ENCODE data around the gene RBM33. TPM values are rescaled to one million over a fixed set of nuclear protein-coding genes. Genes with fewer than 3 reads are reported as not detected.
A peak's percentile ranks its signal among the peaks of the same experiment; 100 is the strongest.

Gene RBM33
- total and polyA plus RNA-seq, 9 of the 15 experiments (the other 6 are each of a cell fraction or from before 2014, with no cell fraction given), result 4.4 to 80.7 (median 27.3) TPM

DNA sequence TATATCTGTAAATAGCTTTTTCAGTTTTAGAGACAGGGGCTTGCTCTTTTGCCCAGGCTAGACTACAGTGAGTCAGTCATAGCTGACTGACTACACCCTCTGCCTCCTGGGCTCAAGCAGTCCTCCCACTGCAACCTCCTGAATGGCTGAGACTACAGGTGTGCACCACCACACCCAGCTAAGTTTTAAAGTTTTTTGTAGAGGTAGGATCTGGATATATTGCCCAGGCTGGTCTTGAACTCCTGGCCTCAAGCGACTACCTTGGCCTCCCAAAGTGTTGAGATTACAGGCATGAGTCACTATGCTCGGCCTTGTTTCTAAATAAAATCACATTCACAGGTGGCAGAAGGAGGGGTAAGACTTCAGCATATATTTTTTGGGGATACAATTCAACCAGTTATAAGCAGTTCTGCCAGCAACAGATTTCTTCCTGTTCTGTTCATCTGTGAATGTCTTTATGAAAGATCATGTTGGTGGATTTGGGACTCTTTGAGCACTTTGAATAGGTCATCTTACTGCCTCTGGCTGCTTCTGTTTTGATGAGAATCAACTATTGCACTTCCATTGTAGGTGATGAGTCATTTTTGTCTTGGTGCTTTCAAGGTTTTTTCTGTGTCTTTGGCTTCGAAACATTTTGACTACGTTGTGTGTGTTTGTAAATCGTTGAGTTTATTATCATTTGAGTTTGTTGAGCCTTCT lies 15.7 kb downstream of the RBM33 start (continued):
- TF ChIP-seq ZSCAN32 (CRISPR knock-in tag; IDR thresholded peaks at IDR 0.05) (no peak), POLR2H (tag; IDR thresholded peaks at IDR 0.05; ENCODE audit: low read depth) (no peak), NCOR1 (IDR thresholded peaks at IDR 0.05) (no peak), ZBTB7A (IDR thresholded peaks at IDR 0.05; ENCODE audit: borderline replicate concordance, control insufficient read depth, low read depth, low read length) (no peak), TAF15 (IDR thresholded peaks at IDR 0.05; ENCODE audit: low read depth, low read length) (no peak), NFIX (CRISPR knock-in tag; IDR thresholded peaks at IDR 0.05; ENCODE audit: low read depth) (no peak), CBX8 (IDR thresholded peaks at IDR 0.05; ENCODE audit: borderline replicate concordance, extremely low read depth, low read depth, low read length, poor library complexity, severe bottlenecking) (no peak), KLF1 (tag; IDR thresholded peaks at IDR 0.05) (no peak), ZBTB43 (CRISPR knock-in tag; IDR thresholded peaks at IDR 0.05) (no peak), ZNF445 (CRISPR knock-in tag; IDR thresholded peaks at IDR 0.05; ENCODE audit: low read depth) (no peak), MTA2 (IDR thresholded peaks at IDR 0.05; ENCODE audit: low read depth) (no peak), DACH1 (IDR thresholded peaks at IDR 0.05; ENCODE audit: partially characterized antibody) (peak; percentile 5), ZBTB49 (CRISPR knock-in tag; IDR thresholded peaks at IDR 0.05; ENCODE audit: borderline replicate concordance) (no peak), OTX1 (CRISPR knock-in tag; IDR thresholded peaks at IDR 0.05) (no peak), ELF2 (CRISPR knock-in tag; IDR thresholded peaks at IDR 0.05) (no peak), ZNF57 (CRISPR knock-in tag; IDR thresholded peaks at IDR 0.05) (no peak)
- TF ChIP-seq, protein P1, sequence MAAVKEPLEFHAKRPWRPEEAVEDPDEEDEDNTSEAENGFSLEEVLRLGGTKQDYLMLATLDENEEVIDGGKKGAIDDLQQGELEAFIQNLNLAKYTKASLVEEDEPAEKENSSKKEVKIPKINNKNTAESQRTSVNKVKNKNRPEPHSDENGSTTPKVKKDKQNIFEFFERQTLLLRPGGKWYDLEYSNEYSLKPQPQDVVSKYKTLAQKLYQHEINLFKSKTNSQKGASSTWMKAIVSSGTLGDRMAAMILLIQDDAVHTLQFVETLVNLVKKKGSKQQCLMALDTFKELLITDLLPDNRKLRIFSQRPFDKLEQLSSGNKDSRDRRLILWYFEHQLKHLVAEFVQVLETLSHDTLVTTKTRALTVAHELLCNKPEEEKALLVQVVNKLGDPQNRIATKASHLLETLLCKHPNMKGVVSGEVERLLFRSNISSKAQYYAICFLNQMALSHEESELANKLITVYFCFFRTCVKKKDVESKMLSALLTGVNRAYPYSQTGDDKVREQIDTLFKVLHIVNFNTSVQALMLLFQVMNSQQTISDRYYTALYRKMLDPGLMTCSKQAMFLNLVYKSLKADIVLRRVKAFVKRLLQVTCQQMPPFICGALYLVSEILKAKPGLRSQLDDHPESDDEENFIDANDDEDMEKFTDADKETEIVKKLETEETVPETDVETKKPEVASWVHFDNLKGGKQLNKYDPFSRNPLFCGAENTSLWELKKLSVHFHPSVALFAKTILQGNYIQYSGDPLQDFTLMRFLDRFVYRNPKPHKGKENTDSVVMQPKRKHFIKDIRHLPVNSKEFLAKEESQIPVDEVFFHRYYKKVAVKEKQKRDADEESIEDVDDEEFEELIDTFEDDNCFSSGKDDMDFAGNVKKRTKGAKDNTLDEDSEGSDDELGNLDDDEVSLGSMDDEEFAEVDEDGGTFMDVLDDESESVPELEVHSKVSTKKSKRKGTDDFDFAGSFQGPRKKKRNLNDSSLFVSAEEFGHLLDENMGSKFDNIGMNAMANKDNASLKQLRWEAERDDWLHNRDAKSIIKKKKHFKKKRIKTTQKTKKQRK (IDR thresholded peaks at IDR 0.05; ENCODE audit: borderline replicate concordance, low read depth, low read length), result no peak
- TF ChIP-seq, protein P2, sequence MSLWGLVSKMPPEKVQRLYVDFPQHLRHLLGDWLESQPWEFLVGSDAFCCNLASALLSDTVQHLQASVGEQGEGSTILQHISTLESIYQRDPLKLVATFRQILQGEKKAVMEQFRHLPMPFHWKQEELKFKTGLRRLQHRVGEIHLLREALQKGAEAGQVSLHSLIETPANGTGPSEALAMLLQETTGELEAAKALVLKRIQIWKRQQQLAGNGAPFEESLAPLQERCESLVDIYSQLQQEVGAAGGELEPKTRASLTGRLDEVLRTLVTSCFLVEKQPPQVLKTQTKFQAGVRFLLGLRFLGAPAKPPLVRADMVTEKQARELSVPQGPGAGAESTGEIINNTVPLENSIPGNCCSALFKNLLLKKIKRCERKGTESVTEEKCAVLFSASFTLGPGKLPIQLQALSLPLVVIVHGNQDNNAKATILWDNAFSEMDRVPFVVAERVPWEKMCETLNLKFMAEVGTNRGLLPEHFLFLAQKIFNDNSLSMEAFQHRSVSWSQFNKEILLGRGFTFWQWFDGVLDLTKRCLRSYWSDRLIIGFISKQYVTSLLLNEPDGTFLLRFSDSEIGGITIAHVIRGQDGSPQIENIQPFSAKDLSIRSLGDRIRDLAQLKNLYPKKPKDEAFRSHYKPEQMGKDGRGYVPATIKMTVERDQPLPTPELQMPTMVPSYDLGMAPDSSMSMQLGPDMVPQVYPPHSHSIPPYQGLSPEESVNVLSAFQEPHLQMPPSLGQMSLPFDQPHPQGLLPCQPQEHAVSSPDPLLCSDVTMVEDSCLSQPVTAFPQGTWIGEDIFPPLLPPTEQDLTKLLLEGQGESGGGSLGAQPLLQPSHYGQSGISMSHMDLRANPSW (CRISPR knock-in tag; IDR thresholded peaks at IDR 0.05), result no peak; the same call in 1 of the 2 replicates

Measured in K562 (cell line).